Hematopoietic multipotent progenitor cell treated with erythropoietin and hydrocortisone succinate and interleukin-3 and kit ligand, for 15 days (in vitro differentiated cells): Measurements from ENCODE around the gene IFNGR1.

Experiments used
- DNase-seq: peaks from one replicate; pipeline ENCODE4 v3.0.0-alpha.2; 2015; ENCODE audit warnings: low spot score

IFNGR1 gene

DNA sequence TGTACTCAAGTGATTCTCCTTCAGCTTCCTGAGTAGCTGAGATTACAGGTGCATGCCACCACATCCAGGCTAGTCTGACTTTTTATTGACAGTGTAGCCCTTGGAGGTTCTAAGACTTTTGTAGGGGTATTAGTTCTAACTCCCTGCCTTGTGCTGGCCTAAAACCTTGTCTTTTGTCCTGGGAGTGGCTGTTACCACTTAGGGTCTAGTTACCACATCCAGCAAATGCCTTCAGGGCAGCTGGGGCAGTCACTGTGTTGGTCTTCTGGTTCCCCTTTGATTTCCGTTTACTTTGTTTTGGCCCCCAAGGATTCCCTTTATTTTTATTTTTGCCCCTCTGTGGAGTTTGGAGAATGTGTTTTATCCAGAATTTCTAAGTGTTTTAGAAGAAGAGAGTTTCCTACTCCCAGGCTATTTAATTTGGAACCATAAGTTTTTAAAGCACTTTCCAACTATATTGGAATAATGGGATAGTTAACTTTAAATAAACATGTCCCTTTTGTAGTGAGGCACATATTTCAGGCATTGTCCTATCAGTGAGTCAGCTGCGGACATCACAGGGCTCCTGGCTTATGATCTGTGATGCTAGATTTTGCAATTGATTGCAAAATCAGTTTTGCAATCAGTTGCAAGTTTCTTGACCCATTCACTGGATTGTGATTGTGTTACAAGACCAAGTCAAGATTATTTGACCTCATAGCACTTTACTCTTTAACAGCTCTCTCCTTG is 70.7 kb downstream of the IFNGR1 start:
- DNase-seq = no peak
